ENCODE measurements around the gene CSTF3. TPM values are rescaled to one million over a fixed set of nuclear protein-coding genes. Genes with fewer than 3 reads are reported as not detected.

CSTF3 gene
- total and polyA plus RNA-seq, 10 of the 15 experiments (the other 5 are each of a cell fraction or from before 2014, with no cell fraction given), result 25.4 to 63.5 (median 49.5) TPM

- no peak for TF ChIP-seq ZNF622 (IDR thresholded peaks at IDR 0.05)
- peak; percentile 86 for TF ChIP-seq ZBED1 (IDR thresholded peaks at IDR 0.05; ENCODE audit: borderline replicate concordance)
- TF ChIP-seq JUND (IDR thresholded peaks at IDR 0.05; ENCODE audit: low read depth, low read length), result peak; percentile 44; the same call in 1 of the 2 replicates
- no peak for TF ChIP-seq USF2 (IDR thresholded peaks at IDR 0.05; ENCODE audit: borderline replicate concordance, low read depth, low read length)
- no peak for TF ChIP-seq MXI1 (IDR thresholded peaks at IDR 0.05; ENCODE audit: low read depth, low read length)
- TF ChIP-seq DPF2 (IDR thresholded peaks at IDR 0.05), result peak; percentile 85; the same call in 1 of the 2 replicates
- peak; percentile 82 for TF ChIP-seq SKIL (IDR thresholded peaks at IDR 0.05; ENCODE audit: low read depth, poor library complexity, severe bottlenecking)
- TF ChIP-seq NR2C1 (IDR thresholded peaks at IDR 0.05), result no peak
- TF ChIP-seq BCLAF1 (IDR thresholded peaks at IDR 0.05), result no peak
- peak; percentile 88 for TF ChIP-seq MEF2A (IDR thresholded peaks at IDR 0.05; ENCODE audit: insufficient read depth, low read depth, low read length)
- TF ChIP-seq MEF2B (IDR thresholded peaks at IDR 0.05; ENCODE audit: partially characterized antibody, poor library complexity, severe bottlenecking), result no peak
- TF ChIP-seq GATAD2B (conservative IDR thresholded peaks at IDR 0.05; ENCODE audit: low read depth), result no peak
- no peak for TF ChIP-seq FOS (IDR thresholded peaks at IDR 0.05; ENCODE audit: borderline replicate concordance, extremely low read depth, insufficient read length)
- TF ChIP-seq MYB (IDR thresholded peaks at IDR 0.05; ENCODE audit: borderline replicate concordance, low read depth, low read length), result 0 out of 2 replicates have a peak, but pooled peaks have one; percentile 36
- no peak for TF ChIP-seq CHD1 (IDR thresholded peaks at IDR 0.05; ENCODE audit: low read depth, low read length)
- peak; percentile 39; the same call in 1 of the 2 replicates for TF ChIP-seq NR2F1 (conservative IDR thresholded peaks at IDR 0.05)
- peak; percentile 59 for TF ChIP-seq BCL11A (IDR thresholded peaks at IDR 0.05; ENCODE audit: low read depth, low read length)
- no peak for TF ChIP-seq ESRRA (IDR thresholded peaks at IDR 0.05; ENCODE audit: low read length)
- TF ChIP-seq CEBPB (IDR thresholded peaks at IDR 0.05; ENCODE audit: borderline replicate concordance in 1 of 2, low read depth in 2 of 2, low read length in 2 of 2), result no peak
- peak; percentile 80; the same call in 1 of the 2 replicates for TF ChIP-seq CBFB (IDR thresholded peaks at IDR 0.05; ENCODE audit: low read depth)
- TF ChIP-seq MTA2 (IDR thresholded peaks at IDR 0.05; ENCODE audit: low read depth), result peak; percentile 81; the same call in 1 of the 2 replicates
- peak; percentile 16 to 25; a peak in 1 of 4 replicates for TF ChIP-seq BHLHE40 (IDR thresholded peaks at IDR 0.05; ENCODE audit: borderline replicate concordance in 1 of 2, low read depth in 2 of 2, low read length in 1 of 2)
- TF ChIP-seq ZNF207 (IDR thresholded peaks at IDR 0.05; ENCODE audit: borderline replicate concordance), result no peak
- peak; percentile 84 for TF ChIP-seq TCF7 (IDR thresholded peaks at IDR 0.05; ENCODE audit: borderline replicate concordance)
- no peak for TF ChIP-seq SRF (IDR thresholded peaks at IDR 0.05; ENCODE audit: low read depth in 2 of 2, low read length in 2 of 2)
- no peak for TF ChIP-seq RAD51 (IDR thresholded peaks at IDR 0.05)
Observed at GRCh38 chr11:33063326-33063881, 97.9 kb downstream of the CSTF3 start (continued).

Data from GM12878 (cell line).